NCI-H82 treated with DMSO at 0.1 percent for 48 hours (cell line): ENCODE measurements around the gene C8A.
A peak's percentile ranks its signal among the peaks of the same experiment; 100 is the strongest.

ENCODE experiments used
- DNase-seq: peaks from one replicate; lab custom pipeline; 2025; ENCODE audit not compliant: unreplicated experiment; lab: John Stamatoyannopoulos, UW

Gene C8A

GRCh38 chr1:56854521-56855099 lies at the start of gene C8A:
Gene C8A, plus strand, starts transcription at chr1:56854797. Its CDS starts 105 bp downstream, at chr1:56854902.
- no peak for DNase-seq

GRCh38 chr1:56806804-56807203 lies 47.8 kb upstream of the C8A start:
- no peak for DNase-seq

- no peak for DNase-seq
Observed at GRCh38 chr1:56808410-56808809, 46.2 kb upstream of the C8A start.

GRCh38 chr1:56811331-56811730 lies 43.3 kb upstream of the C8A start:
- DNase-seq: peak; percentile 39

GRCh38 chr1:56814205-56814604 lies 40.4 kb upstream of the C8A start:
- DNase-seq: no peak

- DNase-seq: no peak
Observed at GRCh38 chr1:56816264-56816663, 38.3 kb upstream of the C8A start.

GRCh38 chr1:56816909-56817308 lies 37.7 kb upstream of the C8A start:
- no peak for DNase-seq

- no peak for DNase-seq
Observed at GRCh38 chr1:56817716-56818463, 36.7 kb upstream of the C8A start.

- no peak for DNase-seq
Observed at GRCh38 chr1:56819387-56819899, 35.2 kb upstream of the C8A start, which contains the start of gene FYB2. Gene FYB2, minus strand, starts transcription at chr1:56819404. Its CDS starts 114 bp downstream, at chr1:56819290.

- DNase-seq: peak; percentile 40
Observed at GRCh38 chr1:56820755-56821461, 33.7 kb upstream of the C8A start.

- DNase-seq: no peak
Observed at GRCh38 chr1:56821462-56821797, 33.2 kb upstream of the C8A start.

- DNase-seq: no peak
Observed at GRCh38 chr1:56824271-56824670, 30.3 kb upstream of the C8A start.

- DNase-seq: no peak
Observed at GRCh38 chr1:56824938-56825337, 29.7 kb upstream of the C8A start.

- no peak for DNase-seq
Observed at GRCh38 chr1:56825436-56825835, 29.2 kb upstream of the C8A start.

GRCh38 chr1:56827711-56828110 lies 26.9 kb upstream of the C8A start:
- DNase-seq: no peak

- no peak for DNase-seq
Observed at GRCh38 chr1:56830052-56830451, 24.5 kb upstream of the C8A start.

- peak; percentile 18 for DNase-seq
Observed at GRCh38 chr1:56831871-56832693, 22.5 kb upstream of the C8A start.

- no peak for DNase-seq
Observed at GRCh38 chr1:56833088-56833487, 21.5 kb upstream of the C8A start.

- no peak for DNase-seq
Observed at GRCh38 chr1:56834137-56834900, 20.3 kb upstream of the C8A start.

- DNase-seq: no peak
Observed at GRCh38 chr1:56835657-56836056, 18.9 kb upstream of the C8A start.
